Astrocyte (in vitro differentiated cells and primary cell): ENCODE data around the gene AUTS2. TPM values are rescaled to one million over a fixed set of nuclear protein-coding genes. Genes with fewer than 3 reads are reported as not detected.

Experiments used
- DNase-seq: peaks from one replicate; pipeline ENCODE4 v3.0.0-alpha.2; 2010; ENCODE audit warnings: low read depth
- FAIRE-seq: peaks from 2 replicates; lab custom pipeline; 2011; peaks lifted over from hg19 to GRCh38; lab: Jason Lieb, UNC
- H2AFZ ChIP-seq: 2 replicates; pipeline ENCODE4 v1.6.0; 2012; ENCODE audit warnings: low read depth, low read length, inconsistent platforms
- H3K27ac ChIP-seq: 2 replicates; pipeline ENCODE4 v1.5.1; 2011; ENCODE audit warnings: low read depth, low read length, inconsistent platforms
- H3K27me3 ChIP-seq: 2 replicates; pipeline ENCODE4 v1.6.0; 2011; ENCODE audit warnings: low read length, inconsistent platforms; ENCODE audit not compliant: insufficient read depth
- H3K36me3 ChIP-seq: 2 replicates; pipeline ENCODE4 v1.5.1; 2011; ENCODE audit warnings: low read length, inconsistent platforms; ENCODE audit not compliant: insufficient read depth
- H3K4me1 ChIP-seq: 2 replicates; pipeline ENCODE4 v1.5.1; 2011; ENCODE audit warnings: low read length, inconsistent platforms; ENCODE audit not compliant: insufficient read depth
- H3K4me2 ChIP-seq: 2 replicates; pipeline ENCODE4 v1.6.0; 2012; ENCODE audit warnings: low read length, inconsistent platforms
- H3K4me3 ChIP-seq: 2 replicates; pipeline ENCODE4 v1.5.1; 2011; ENCODE audit warnings: low read depth, mild to moderate bottlenecking, low read length, inconsistent platforms; ENCODE audit not compliant: insufficient read depth
- H3K79me2 ChIP-seq: 2 replicates; pipeline ENCODE4 v1.6.0; 2012; ENCODE audit warnings: mild to moderate bottlenecking, low read length, inconsistent platforms; ENCODE audit not compliant: insufficient read depth
- H3K9ac ChIP-seq: 2 replicates; pipeline ENCODE4 v1.6.0; 2012; ENCODE audit warnings: mild to moderate bottlenecking, low read length, inconsistent platforms
- H3K9me3 ChIP-seq: 2 replicates; pipeline ENCODE4 v1.5.1; 2012; ENCODE audit warnings: low read depth, mild to moderate bottlenecking, low read length, inconsistent platforms; ENCODE audit not compliant: insufficient read depth
- H4K20me1 ChIP-seq: 2 replicates; pipeline ENCODE4 v1.6.0; 2012; ENCODE audit warnings: low read length, inconsistent platforms; ENCODE audit not compliant: insufficient read depth
- H3K27ac Mint-ChIP-seq: one replicate; pipeline ENCODE4 v1.8.0; 2021; ENCODE audit warnings: mild to moderate bottlenecking, mixed read lengths; ENCODE audit not compliant: unreplicated experiment
- H3K27me3 Mint-ChIP-seq: one replicate; pipeline ENCODE4 v1.8.0; 2021; ENCODE audit warnings: low read depth, mixed read lengths; ENCODE audit not compliant: unreplicated experiment
- H3K36me3 Mint-ChIP-seq: one replicate; pipeline ENCODE4 v1.8.0; 2021; ENCODE audit warnings: low read depth, mixed read lengths; ENCODE audit not compliant: unreplicated experiment
- H3K4me1 Mint-ChIP-seq: one replicate; pipeline ENCODE4 v1.8.0; 2021; ENCODE audit warnings: low read depth, mixed read lengths; ENCODE audit not compliant: unreplicated experiment
- H3K4me3 Mint-ChIP-seq: one replicate; pipeline ENCODE4 v1.8.0; 2021; ENCODE audit warnings: mild to moderate bottlenecking, moderate library complexity, mixed read lengths; ENCODE audit not compliant: unreplicated experiment
- H3K9me3 Mint-ChIP-seq: one replicate; pipeline ENCODE4 v1.8.0; 2021; ENCODE audit warnings: mild to moderate bottlenecking, mixed read lengths; ENCODE audit not compliant: unreplicated experiment
- EZH2 ChIP-seq: IDR thresholded peaks from 2 replicates; pipeline ENCODE4 v1.6.1; 2012; ENCODE audit warnings: mild to moderate bottlenecking, low read length, inconsistent platforms; ENCODE audit not compliant: insufficient read depth
- total RNA-seq: library from RNA; stranded (reverse); gene quantifications from 2 replicates; pipeline ENCODE4 v1.2.1, GENCODE V29; 2021
- TF ChIP-seq, protein P1 (sequence below): IDR thresholded peaks from 2 replicates; pipeline ENCODE4 v1.5.1; 2011; ENCODE audit warnings: low read depth, mild to moderate bottlenecking, inconsistent platforms, low read length, moderate library complexity; ENCODE audit not compliant: insufficient read depth

AUTS2 gene
- total RNA-seq, 1 donor from 2014 or later, result 73.2 TPM

GRCh38 chr7:70480927-70481569 lies 882.8 kb downstream of the AUTS2 start:
- H3K4me3 Mint-ChIP-seq, result no peak overlapping the region
- TF ChIP-seq, protein P1, sequence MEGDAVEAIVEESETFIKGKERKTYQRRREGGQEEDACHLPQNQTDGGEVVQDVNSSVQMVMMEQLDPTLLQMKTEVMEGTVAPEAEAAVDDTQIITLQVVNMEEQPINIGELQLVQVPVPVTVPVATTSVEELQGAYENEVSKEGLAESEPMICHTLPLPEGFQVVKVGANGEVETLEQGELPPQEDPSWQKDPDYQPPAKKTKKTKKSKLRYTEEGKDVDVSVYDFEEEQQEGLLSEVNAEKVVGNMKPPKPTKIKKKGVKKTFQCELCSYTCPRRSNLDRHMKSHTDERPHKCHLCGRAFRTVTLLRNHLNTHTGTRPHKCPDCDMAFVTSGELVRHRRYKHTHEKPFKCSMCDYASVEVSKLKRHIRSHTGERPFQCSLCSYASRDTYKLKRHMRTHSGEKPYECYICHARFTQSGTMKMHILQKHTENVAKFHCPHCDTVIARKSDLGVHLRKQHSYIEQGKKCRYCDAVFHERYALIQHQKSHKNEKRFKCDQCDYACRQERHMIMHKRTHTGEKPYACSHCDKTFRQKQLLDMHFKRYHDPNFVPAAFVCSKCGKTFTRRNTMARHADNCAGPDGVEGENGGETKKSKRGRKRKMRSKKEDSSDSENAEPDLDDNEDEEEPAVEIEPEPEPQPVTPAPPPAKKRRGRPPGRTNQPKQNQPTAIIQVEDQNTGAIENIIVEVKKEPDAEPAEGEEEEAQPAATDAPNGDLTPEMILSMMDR, result no peak
- TF ChIP-seq EZH2, result no peak
- DNase-seq, result peak; percentile 66
- peaks cover 28% of the 10 kb centered on the region for H3K4me1 Mint-ChIP-seq
- H3K9me3 Mint-ChIP-seq, result peaks cover 5% of the 10 kb centered on the region
- Histone ChIP-seq H3K27me3 (no peaks in the 10 kb centered on the region), H2AFZ (no peak overlapping the region), H3K4me3 (no peak overlapping the region), H4K20me1 (no peaks in the 10 kb centered on the region), H3K27ac (no peak overlapping the region), H3K9me3 (no peaks in the 10 kb centered on the region), H3K9ac (no peak overlapping the region), H3K4me2 (no peak overlapping the region), H3K36me3 (no peaks in the 10 kb centered on the region), H3K4me1 (peaks cover 3% of the 10 kb centered on the region), H3K79me2 (no peaks in the 10 kb centered on the region)
- peaks cover 2% of the 10 kb centered on the region for H3K36me3 Mint-ChIP-seq
- no peaks in the 10 kb centered on the region for H3K27me3 Mint-ChIP-seq
- peak overlapping the region; percentile 49 for H3K27ac Mint-ChIP-seq
- FAIRE-seq, result no peak

DNA sequence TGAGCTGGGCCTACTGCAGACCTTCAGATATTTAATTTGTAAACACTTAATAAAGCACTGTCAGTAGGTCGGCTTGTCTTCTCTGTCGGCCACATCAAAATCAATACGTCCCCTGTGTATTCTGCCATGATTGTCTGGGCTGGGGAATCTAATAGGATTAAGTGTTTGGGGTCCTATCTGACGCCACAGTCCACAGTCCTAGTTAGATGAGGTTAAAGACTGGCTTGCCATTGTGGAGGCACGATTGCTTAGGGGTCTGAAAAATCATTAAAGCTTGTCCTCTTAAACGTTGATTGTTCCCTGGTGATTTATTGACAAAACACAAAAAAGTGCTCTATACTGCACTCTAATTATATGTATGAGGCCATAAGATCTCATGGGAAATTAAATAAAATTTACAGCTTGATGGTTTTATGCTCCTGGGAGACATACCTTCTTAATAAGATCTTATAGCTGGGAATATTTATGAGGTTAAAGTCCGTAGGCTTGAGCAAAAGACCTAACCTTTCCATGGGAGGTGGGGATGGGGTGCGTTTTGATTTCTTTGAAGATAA lies 883.4 kb downstream of the AUTS2 start:
- DNase-seq (no peak), FAIRE-seq (no peak)
- Histone ChIP-seq H3K9me3 (no peaks in the 10 kb centered on the region), H2AFZ (no peak overlapping the region), H3K9ac (no peak overlapping the region), H3K36me3 (no peaks in the 10 kb centered on the region), H3K27ac (no peak overlapping the region), H3K4me3 (no peak overlapping the region), H3K4me1 (peaks cover 3% of the 10 kb centered on the region), H3K27me3 (no peaks in the 10 kb centered on the region), H3K79me2 (no peaks in the 10 kb centered on the region), H3K4me2 (no peak overlapping the region), H4K20me1 (no peaks in the 10 kb centered on the region)
- TF ChIP-seq, protein P1, result no peak
- Mint-ChIP-seq H3K4me1 (peaks cover 22% of the 10 kb centered on the region), H3K4me3 (no peak overlapping the region), H3K27ac (peak overlapping the region; percentile 75), H3K9me3 (peaks cover 5% of the 10 kb centered on the region), H3K27me3 (no peaks in the 10 kb centered on the region), H3K36me3 (peaks cover 2% of the 10 kb centered on the region)

- no peaks in the 10 kb centered on the region for H3K9me3 ChIP-seq
- no peaks in the 10 kb centered on the region for H3K36me3 ChIP-seq
- FAIRE-seq (no peak), DNase-seq (no peak)
- H3K9me3 Mint-ChIP-seq, result peaks cover 7% of the 10 kb centered on the region
- H2AFZ ChIP-seq, result no peak overlapping the region
- H3K27me3 ChIP-seq, result no peaks in the 10 kb centered on the region
- no peak overlapping the region for H3K27ac Mint-ChIP-seq
- H3K4me1 ChIP-seq, result no peaks in the 10 kb centered on the region
- H3K27me3 Mint-ChIP-seq, result no peaks in the 10 kb centered on the region
- peaks cover 16% of the 10 kb centered on the region for H3K4me1 Mint-ChIP-seq
- no peak overlapping the region for H3K4me3 Mint-ChIP-seq
- peaks cover 5% of the 10 kb centered on the region for H3K36me3 Mint-ChIP-seq
- H3K4me2 ChIP-seq, result no peak overlapping the region
- H3K27ac ChIP-seq, result no peak overlapping the region
- H3K4me3 ChIP-seq, result no peak overlapping the region
- H4K20me1 ChIP-seq, result no peaks in the 10 kb centered on the region
- no peaks in the 10 kb centered on the region for H3K79me2 ChIP-seq
- H3K9ac ChIP-seq, result no peak overlapping the region
- TF ChIP-seq EZH2, result no peak
- TF ChIP-seq, protein P1, result no peak
These were observed 886.0 kb downstream of the AUTS2 start for GRCh38 chr7:70484255-70484654.
